Liver (tissue), 9 donors: ENCODE measurements around the gene RPA3. TPM values are rescaled to one million over a fixed set of nuclear protein-coding genes. Genes with fewer than 3 reads are reported as not detected.

ENCODE experiments used
- DNase-seq: peaks from one replicate; pipeline ENCODE4 v3.0.0-alpha.2; 2017; ENCODE audit warnings: low spot score
- H3K27ac ChIP-seq, 2 donors: one replicate each; pipeline ENCODE4 v1.7.0; 2013; ENCODE audit warnings: inconsistent platforms in 2 of 2, low read length in 2 of 2, control low read depth in 1 of 2, low read depth in 1 of 2, mild to moderate bottlenecking in 1 of 2
- H3K27me3 ChIP-seq, 4 donors: one replicate each; pipeline versions ENCODE4 v1.6.1 to v1.7.0; 2013; ENCODE audit warnings: low read length in 3 of 4, inconsistent platforms in 1 of 4, mild to moderate bottlenecking in 1 of 4, moderate library complexity in 1 of 4; ENCODE audit not compliant: control insufficient read depth in 4 of 4, insufficient read depth in 4 of 4
- H3K36me3 ChIP-seq, 4 donors: one replicate each; pipeline versions ENCODE4 v1.6.1 to v1.7.0; 2013; ENCODE audit warnings: low read length in 3 of 4, mild to moderate bottlenecking in 3 of 4, low read depth in 1 of 4, moderate library complexity in 1 of 4; ENCODE audit not compliant: control insufficient read depth in 4 of 4, insufficient read depth in 3 of 4
- H3K4me1 ChIP-seq, 4 donors: one replicate each; pipeline versions ENCODE4 v1.6.1 to v1.7.0; 2013; ENCODE audit warnings: low read length in 3 of 4, mild to moderate bottlenecking in 3 of 4, moderate library complexity in 1 of 4; ENCODE audit not compliant: control insufficient read depth in 4 of 4, insufficient read depth in 4 of 4
- H3K4me3 ChIP-seq, 3 donors: one replicate each; pipeline versions ENCODE4 v1.6.1 to v1.7.0; 2013; ENCODE audit warnings: low read length in 3 of 3, control low read depth in 1 of 3, low read depth in 1 of 3, mild to moderate bottlenecking in 1 of 3
- H3K9ac ChIP-seq, 2 donors: one replicate each; pipeline ENCODE4 v1.7.0; 2013; ENCODE audit warnings: low read length in 2 of 2, mild to moderate bottlenecking in 2 of 2, moderate library complexity in 2 of 2, control low read depth in 1 of 2, low read depth in 1 of 2
- H3K9me3 ChIP-seq, 4 donors: one replicate each; pipeline versions ENCODE4 v1.6.1 to v1.7.0; 2013; ENCODE audit warnings: low read length in 3 of 4; ENCODE audit not compliant: control insufficient read depth in 4 of 4
- ATF3 ChIP-seq: IDR thresholded peaks from 2 replicates; pipeline ENCODE4 v1.6.1; 2016; ENCODE audit warnings: antibody characterized with exemption
- CTCF ChIP-seq: fragments of 150-350 bp; IDR thresholded peaks from 2 replicates; pipeline ENCODE4 v1.5.1; 2017; ENCODE audit warnings: improper control_type of control experiment, low read depth, low read length; ENCODE audit not compliant: missing input control
- EGR1 ChIP-seq, 2 donors: IDR thresholded peaks; 2 replicates each; pipeline ENCODE4 v1.6.1; 2016 to 2018; ENCODE audit warnings: antibody characterized with exemption in 2 of 2, low read depth in 2 of 2
- FOXA1 ChIP-seq: IDR thresholded peaks from 2 replicates; pipeline ENCODE4 v1.6.1; 2016; ENCODE audit warnings: antibody characterized with exemption
- FOXA2 ChIP-seq: IDR thresholded peaks from 2 replicates; pipeline ENCODE4 v1.6.1; 2016; ENCODE audit warnings: antibody characterized with exemption
- GABPA ChIP-seq, 2 donors: IDR thresholded peaks in 1 of 2; conservative IDR thresholded peaks in 1 of 2; 2 replicates each; pipeline ENCODE4 v1.6.1; 2016; ENCODE audit warnings: antibody characterized with exemption in 2 of 2, mild to moderate bottlenecking in 1 of 2, moderate library complexity in 1 of 2
- HNF4A ChIP-seq, 2 donors: conservative IDR thresholded peaks; 2 replicates each; pipeline ENCODE4 v1.6.1; 2016; ENCODE audit warnings: antibody characterized with exemption in 2 of 2, mild to moderate bottlenecking in 2 of 2
- HNF4G ChIP-seq: IDR thresholded peaks from 2 replicates; pipeline ENCODE4 v1.6.1; 2016; ENCODE audit warnings: antibody characterized with exemption
- JUND ChIP-seq, 2 donors: IDR thresholded peaks; 2 replicates each; pipeline ENCODE4 v1.6.1; 2016; ENCODE audit warnings: antibody characterized with exemption in 2 of 2
- MAX ChIP-seq: IDR thresholded peaks from 2 replicates; pipeline ENCODE4 v1.6.1; 2016; ENCODE audit warnings: antibody characterized with exemption
- NR2F2 ChIP-seq: IDR thresholded peaks from 2 replicates; pipeline ENCODE4 v1.6.1; 2016; ENCODE audit warnings: antibody characterized with exemption
- RAD21 ChIP-seq, 2 donors: IDR thresholded peaks; 2 replicates each; pipeline ENCODE4 v1.6.1; 2016; ENCODE audit warnings: antibody characterized with exemption in 2 of 2, mild to moderate bottlenecking in 2 of 2
- REST ChIP-seq: IDR thresholded peaks from 2 replicates; pipeline ENCODE4 v1.6.1; 2016; ENCODE audit warnings: antibody characterized with exemption, mild to moderate bottlenecking
- RXRA ChIP-seq, 2 donors: IDR thresholded peaks; 2 replicates each; pipeline ENCODE4 v1.6.1; 2017 to 2018; ENCODE audit warnings: antibody characterized with exemption in 2 of 2, mild to moderate bottlenecking in 1 of 2
- SP1 ChIP-seq: IDR thresholded peaks from 2 replicates; pipeline ENCODE4 v1.6.1; 2018; ENCODE audit warnings: antibody characterized with exemption, mild to moderate bottlenecking
- TAF1 ChIP-seq: conservative IDR thresholded peaks from 2 replicates; pipeline ENCODE4 v1.6.1; 2016; ENCODE audit warnings: antibody characterized with exemption, mild to moderate bottlenecking
- YY1 ChIP-seq: IDR thresholded peaks from 2 replicates; pipeline ENCODE4 v1.6.1; 2016; ENCODE audit warnings: antibody characterized with exemption, mild to moderate bottlenecking
- ZBTB33 ChIP-seq: IDR thresholded peaks from 2 replicates; pipeline ENCODE4 v1.6.1; 2016; ENCODE audit warnings: antibody characterized with exemption
- WGBS: extraction: QIAGEN DNeasy Blood & Tissue Kit; methylation state at CpG from one replicate; pipeline ENCODE4 v1.1.7; 2013; 5-methylcytosine and 5-hydroxymethylcytosine counted together
- polyA plus RNA-seq, 2 donors: library from polyadenylated mRNA; stranded (reverse) in 1 of 2; unstranded in 1 of 2; fragments of 200-250 nt in 1 of 2; fragments of >200 nt in 1 of 2; fragmentation: Nextera tagmentation in 1 of 2; extraction: Ambion mirVana in 1 of 2; gene quantifications; one replicate each; pipeline versions ENCODE4 v1.2.1 to v1.2.3, GENCODE V29; 2013 to 2015
- total RNA-seq, 2 donors: library from RNA; depleted of rRNA; stranded (reverse); fragments of >200 nt; gene quantifications; one replicate each; pipeline ENCODE4 v1.2.3, GENCODE V29; 2014
- donor health status: healthy.
- donor health status: healthy.
- donor health status: healthy.
- donor health status: healthy.
- donor health status: healthy.

Gene RPA3
- total and polyA plus RNA-seq, 4 donors = 13.0 to 53.1 (median 18.6) TPM

GRCh38 chr7:7682861-7683260 lies 35.5 kb downstream of the RPA3 start:
- 70% methylated on average over 5 of the region's 5 CpGs for WGBS
- peak overlapping the region in 1 of 2 donors; percentile 58 for H3K9ac ChIP-seq
- peaks cover 0 to 16% (median 4%) of the 10 kb centered on the region in 4 donors for H3K4me1 ChIP-seq
- no peaks in the 10 kb centered on the region for H3K9me3 ChIP-seq
- DNase-seq = no peak
- H3K36me3 ChIP-seq = no peaks in the 10 kb centered on the region
- H3K27me3 ChIP-seq = no peaks in the 10 kb centered on the region
- H3K4me3 ChIP-seq = no peak overlapping the region
- peak overlapping the region in 1 of 2 donors; percentile 41 for H3K27ac ChIP-seq
- no peak for TF ChIP-seq NR2F2
- TF ChIP-seq SP1 = no peak
- TF ChIP-seq HNF4A (conservative IDR thresholded peaks at IDR 0.05) = no peak
- TF ChIP-seq RAD21 (IDR thresholded peaks at IDR 0.05) = no peak
- TF ChIP-seq ZBTB33 = no peak
- TF ChIP-seq FOXA1 = no peak
- TF ChIP-seq TAF1 = no peak
- TF ChIP-seq ATF3 = no peak
- no peak for TF ChIP-seq FOXA2
- TF ChIP-seq JUND (IDR thresholded peaks at IDR 0.05) = no peak
- no peak for TF ChIP-seq EGR1 (IDR thresholded peaks at IDR 0.05; ENCODE audit: low read depth in 2 of 2)

- H3K4me3 ChIP-seq = no peak overlapping the region
- H3K4me1 ChIP-seq = peaks cover 0 to 16% (median 4%) of the 10 kb centered on the region in 4 donors
- no peaks in the 10 kb centered on the region for H3K27me3 ChIP-seq
- no peak for TF ChIP-seq FOXA2
- no peak for TF ChIP-seq YY1
- no peak for TF ChIP-seq JUND (IDR thresholded peaks at IDR 0.05)
- TF ChIP-seq NR2F2 = no peak
- TF ChIP-seq CTCF = no peak
- TF ChIP-seq MAX = no peak
- no peak for TF ChIP-seq FOXA1
- no peak for TF ChIP-seq HNF4G
- TF ChIP-seq RAD21 (IDR thresholded peaks at IDR 0.05) = no peak
- TF ChIP-seq HNF4A (conservative IDR thresholded peaks at IDR 0.05) = no peak
- no peak for TF ChIP-seq GABPA (IDR thresholded peaks at IDR 0.05 in 1 of 2, conservative IDR thresholded peaks at IDR 0.05 in 1 of 2)
- TF ChIP-seq SP1 = no peak
- no peak for TF ChIP-seq ZBTB33
- no peak for TF ChIP-seq REST
- no peak for TF ChIP-seq EGR1 (IDR thresholded peaks at IDR 0.05; ENCODE audit: low read depth in 2 of 2)
- TF ChIP-seq TAF1 = no peak
- no peak for TF ChIP-seq ATF3
- TF ChIP-seq RXRA (IDR thresholded peaks at IDR 0.05) = no peak
- H3K36me3 ChIP-seq = no peaks in the 10 kb centered on the region
- no peak overlapping the region for H3K9ac ChIP-seq
- H3K9me3 ChIP-seq = no peaks in the 10 kb centered on the region
- no peak for DNase-seq
- H3K27ac ChIP-seq = no peak overlapping the region
Measured at GRCh38 chr7:7681936-7682329, 36.5 kb downstream of the RPA3 start.
